Thoracic aorta (tissue), 2 donors: Measurements from ENCODE around the gene ABCA10. TPM values are rescaled to one million over a fixed set of nuclear protein-coding genes. Genes with fewer than 3 reads are reported as not detected.

ENCODE experiments used
- ATAC-seq: fragments of 150-250 bp; one replicate; pipeline ENCODE4 v1.8.0; 2017; ENCODE audit warnings: low read depth; ENCODE audit not compliant: insufficient number of reproducible peaks, low FRiP score
- DNase-seq: peaks from one replicate; pipeline ENCODE4 v3.0.0-alpha.2; 2020; ENCODE audit warnings: low spot score
- H3K27ac ChIP-seq, 2 donors: fragments of 200-600 bp; sonication (generic); 1 replicate in 1 of 2; 2 replicates in 1 of 2; pipeline ENCODE4 v1.5.1; 2016; ENCODE audit warnings: mild to moderate bottlenecking in 2 of 2, moderate library complexity in 2 of 2
- H3K27me3 ChIP-seq: fragments of 200-600 bp; sonication (generic); replicated peaks from 2 replicates; pipeline ENCODE4 v1.6.0; 2016; ENCODE audit warnings: mild to moderate bottlenecking; ENCODE audit not compliant: insufficient read depth
- H3K36me3 ChIP-seq: fragments of 200-600 bp; sonication (generic); one replicate; pipeline ENCODE4 v1.5.1; 2016
- H3K4me1 ChIP-seq, 2 donors: fragments of 200-600 bp; sonication (generic); 1 replicate in 1 of 2; 2 replicates in 1 of 2; pipeline versions ENCODE4 v1.5.1 to v1.6.0; 2016; ENCODE audit warnings: low read depth in 2 of 2, mild to moderate bottlenecking in 1 of 2; ENCODE audit not compliant: control insufficient read depth in 1 of 2
- H3K4me3 ChIP-seq: fragments of 200-600 bp; sonication (generic); 2 replicates; pipeline ENCODE4 v1.5.1; 2016; ENCODE audit warnings: mild to moderate bottlenecking
- H3K9me3 ChIP-seq: fragments of 200-600 bp; sonication (generic); 2 replicates; pipeline ENCODE4 v1.5.1; 2016
- CTCF ChIP-seq: fragments of 200-600 bp; sonication (generic); IDR thresholded peaks from one replicate; pipeline ENCODE4 v1.5.1; 2019; ENCODE audit warnings: antibody characterized with exemption
- total RNA-seq, 2 donors: library from RNA; depleted of rRNA; stranded (reverse); fragments of >200 nt; gene quantifications; one replicate each; pipeline versions ENCODE4 v1.1.0 to v1.2.3, GENCODE V29; 2016

ABCA10 gene
- total RNA-seq, 2 donors from 2014 or later, result 3.2 to 4.5 TPM

GRCh38 chr17:69147460-69147859, 81.2 kb downstream of the ABCA10 start:
- H3K27me3 ChIP-seq, result no peaks in the 10 kb centered on the region
- H3K4me1 ChIP-seq, result peaks cover 0 to under 1% of the 10 kb centered on the region in 2 donors
- H3K27ac ChIP-seq, result no peak overlapping the region
- no peak for TF ChIP-seq CTCF
- H3K4me3 ChIP-seq, result no peak overlapping the region
- no peaks in the 10 kb centered on the region for H3K36me3 ChIP-seq
- ATAC-seq (no peak), DNase-seq (no peak)
- H3K9me3 ChIP-seq, result no peaks in the 10 kb centered on the region

- Histone ChIP-seq H3K4me1 (peaks cover 0 to 4% of the 10 kb centered on the region in 2 donors), H3K36me3 (no peaks in the 10 kb centered on the region), H3K9me3 (no peaks in the 10 kb centered on the region), H3K27ac (no peak overlapping the region), H3K27me3 (no peaks in the 10 kb centered on the region), H3K4me3 (no peak overlapping the region)
- ATAC-seq, result no peak
- TF ChIP-seq CTCF, result no peak
- DNase-seq, result no peak
Measured at GRCh38 chr17:69144331-69145255, 84.0 kb downstream of the ABCA10 start.

- no peak for ATAC-seq
- Histone ChIP-seq H3K27me3 (no peaks in the 10 kb centered on the region), H3K36me3 (no peaks in the 10 kb centered on the region), H3K4me1 (peaks cover 0 to 4% of the 10 kb centered on the region in 2 donors), H3K27ac (no peak overlapping the region), H3K9me3 (no peaks in the 10 kb centered on the region), H3K4me3 (no peak overlapping the region)
- TF ChIP-seq CTCF, result no peak
- no peak for DNase-seq
Measured at GRCh38 chr17:69143683-69144231, 84.9 kb downstream of the ABCA10 start.

- DNase-seq, result no peak
- Histone ChIP-seq H3K9me3 (no peaks in the 10 kb centered on the region), H3K27me3 (no peaks in the 10 kb centered on the region)
Measured at GRCh38 chr17:69143151-69143550, 85.5 kb downstream of the ABCA10 start.

More at GRCh38 chr17:69143151-69143550, 85.5 kb downstream of the ABCA10 start:
- no peak for TF ChIP-seq CTCF
- no peak overlapping the region for H3K4me3 ChIP-seq
- H3K4me1 ChIP-seq, result peaks cover 0 to 4% of the 10 kb centered on the region in 2 donors
- no peak overlapping the region for H3K27ac ChIP-seq
- H3K36me3 ChIP-seq, result no peaks in the 10 kb centered on the region
- no peak for ATAC-seq
